ENCODE results near the gene CCDC97.

The CCDC97 gene

GRCh38 chr19:41299046-41299754 lies 10.8 kb upstream of the CCDC97 start:
- DNase-seq, result no peak

- DNase-seq, result no peak
These were observed 10.2 kb upstream of the CCDC97 start for GRCh38 chr19:41299755-41300089.

- no peak for DNase-seq
These were observed 9.4 kb upstream of the CCDC97 start for GRCh38 chr19:41300555-41300954.

- DNase-seq, result peak; percentile 79 to 83
These were observed 7.2 kb upstream of the CCDC97 start for GRCh38 chr19:41302624-41303351.

- DNase-seq, result no peak
These were observed 6.0 kb upstream of the CCDC97 start for GRCh38 chr19:41303954-41304353.

GRCh38 chr19:41304706-41305483 lies 5.1 kb upstream of the CCDC97 start:
- DNase-seq, result no peak

GRCh38 chr19:41305927-41306793 lies 3.8 kb upstream of the CCDC97 start:
- no peak for DNase-seq

- no peak for DNase-seq
These were observed 2.7 kb upstream of the CCDC97 start for GRCh38 chr19:41307090-41307875.

- DNase-seq, result no peak
These were observed 2.0 kb upstream of the CCDC97 start for GRCh38 chr19:41307954-41308449.

GRCh38 chr19:41308450-41309179 lies 1.4 kb upstream of the CCDC97 start:
- DNase-seq, result peak; percentile 88 to 89

- no peak for DNase-seq
These were observed 566 bp upstream of the CCDC97 start for GRCh38 chr19:41309180-41310032.

GRCh38 chr19:41311072-41311471 lies 1.1 kb downstream of the CCDC97 start:
- DNase-seq, result no peak

GRCh38 chr19:41311613-41312012 lies 1.6 kb downstream of the CCDC97 start:
- no peak for DNase-seq

- DNase-seq, result no peak
These were observed 6.4 kb downstream of the CCDC97 start for GRCh38 chr19:41316306-41316920.

GRCh38 chr19:41318696-41319499 lies 8.9 kb downstream of the CCDC97 start:
- no peak for DNase-seq

GRCh38 chr19:41319500-41320184 lies 9.7 kb downstream of the CCDC97 start:
- no peak for DNase-seq

GRCh38 chr19:41320185-41320518 lies 10.2 kb downstream of the CCDC97 start:
- no peak for DNase-seq

- DNase-seq, result no peak
These were observed 10.6 kb downstream of the CCDC97 start for GRCh38 chr19:41320568-41320967.
